K562 (cell line): Measurements from ENCODE around the gene DHRS13. TPM values are rescaled to one million over a fixed set of nuclear protein-coding genes. Genes with fewer than 3 reads are reported as not detected.

Experiments used
- ATAC-seq: fragments of 200-7000 bp; cut with Tn5 transposase; 3 replicates; pipeline ENCODE4 v1.9.1; 2020; ENCODE audit warnings: moderate library complexity
- BruUV-seq: library from RNA; stranded (reverse); fragments of 400-500 nt; replicated peaks from 2 replicates; lab custom pipeline; 2021; lab: Mats Ljungman, UMichigan
- CTCF ChIA-PET: fragments of 300-600 bp; formaldehyde crosslinking; extraction: SDS; loops from one replicate; lab custom pipeline; 2021; ENCODE audit warnings: low intra/inter-chr PET ratio; lab: Yijun Ruan, JAX
- POLR2A ChIA-PET: fragments of 300-600, 350-650 bp; sonication (Branson Sonifier 250); formaldehyde crosslinking; extraction: SDS; loops from one replicate; lab custom pipeline; 2021; ENCODE audit warnings: antibody characterized with exemption, inconsistent platforms; lab: Yijun Ruan, JAX
- DNase-seq, 4 experiments: peaks; one replicate each; pipeline versions ENCODE4 v3.0.0 to v3.0.0-alpha.2; 2011 to 2018; ENCODE audit warnings: low spot score in 3 of 4, mixed read lengths in 3 of 4; ENCODE audit errors: extremely low read depth in 1 of 4
- FAIRE-seq: peaks from 2 replicates; lab custom pipeline; 2011; peaks lifted over from hg19 to GRCh38; lab: Jason Lieb, UNC
- H2AFZ ChIP-seq: 2 replicates; pipeline ENCODE4 v1.6.0; 2011; ENCODE audit warnings: low read depth, low read length, control low read depth, inconsistent platforms
- H3K27ac ChIP-seq: fragments of 200-600 bp; 3 replicates; pipeline ENCODE4 v1.8.0; 2011; ENCODE audit warnings: low read depth, mild to moderate bottlenecking, control low read depth, inconsistent platforms, low read length, moderate library complexity, mixed read lengths; ENCODE audit errors: extremely low read depth
- H3K27me3 ChIP-seq, 2 experiments: fragments of 300-600 bp in 1 of 2; 2 replicates in 1 of 2; 3 replicates in 1 of 2; pipeline versions ENCODE4 v1.6.0 to v1.8.0; 2011; ENCODE audit warnings: inconsistent platforms in 2 of 2, low read length in 2 of 2, mild to moderate bottlenecking in 1 of 2, mixed read lengths in 1 of 2, moderate library complexity in 1 of 2; ENCODE audit not compliant: control insufficient read depth in 2 of 2, insufficient read depth in 2 of 2
- H3K36me3 ChIP-seq: fragments of 300-600 bp; 3 replicates; pipeline ENCODE4 v1.8.0; 2011; ENCODE audit warnings: mild to moderate bottlenecking, low read length, inconsistent platforms; ENCODE audit not compliant: control insufficient read depth, insufficient read depth
- H3K4me1 ChIP-seq, 2 experiments: fragments of 200-600 bp in 1 of 2; replicated peaks in 1 of 2; 2 replicates in 1 of 2; 3 replicates in 1 of 2; pipeline versions ENCODE4 v1.5.1 to v1.8.0; 2011; ENCODE audit warnings: inconsistent platforms in 2 of 2, low read length in 2 of 2, mild to moderate bottlenecking in 1 of 2, mixed read lengths in 1 of 2, moderate library complexity in 1 of 2; ENCODE audit not compliant: control insufficient read depth in 2 of 2, insufficient read depth in 2 of 2
- H3K4me2 ChIP-seq: 2 replicates; pipeline ENCODE4 v1.6.1; 2011; ENCODE audit warnings: low read length, control low read depth, inconsistent platforms, mixed read lengths; ENCODE audit not compliant: insufficient read depth
- H3K4me3 ChIP-seq: fragments of 200-600 bp; sonication (generic), shearing (Covaris generic); 2 replicates; pipeline ENCODE4 v1.5.1; 2016; ENCODE audit warnings: control low read depth, inconsistent platforms
- H3K79me2 ChIP-seq: fragments of 200-600 bp; 3 replicates; pipeline ENCODE4 v1.8.0; 2011; ENCODE audit warnings: low read length, inconsistent platforms; ENCODE audit not compliant: control insufficient read depth, insufficient read depth
- H3K9ac ChIP-seq, 2 experiments: 2 replicates each; pipeline versions ENCODE4 v1.6.0 to v1.6.1; 2011; ENCODE audit warnings: low read depth in 2 of 2, low read length in 2 of 2, control low read depth in 1 of 2, inconsistent platforms in 1 of 2, mild to moderate bottlenecking in 1 of 2, mixed read lengths in 1 of 2; ENCODE audit not compliant: insufficient read depth in 1 of 2
- H3K9me1 ChIP-seq: one replicate; pipeline ENCODE4 v1.6.0; 2011; ENCODE audit warnings: inconsistent platforms, mild to moderate bottlenecking, low read length, moderate library complexity; ENCODE audit not compliant: control insufficient read depth, insufficient read depth
- H3K9me3 ChIP-seq: replicated peaks from 2 replicates; pipeline ENCODE4 v1.5.1; 2011; ENCODE audit warnings: low read depth, low read length, inconsistent platforms; ENCODE audit not compliant: control insufficient read depth, insufficient read depth
- H4K20me1 ChIP-seq: replicated peaks from 2 replicates; pipeline ENCODE4 v1.6.1; 2011; ENCODE audit warnings: low read length, inconsistent platforms, mixed read lengths; ENCODE audit not compliant: control insufficient read depth, insufficient read depth
- ARID2 ChIP-seq: fragments of 450-650 bp; IDR thresholded peaks from 2 replicates; pipeline ENCODE4 v1.6.1; 2017; ENCODE audit warnings: antibody characterized with exemption, mild to moderate bottlenecking
- CTBP1 ChIP-seq: fragments of 450-650 bp; IDR thresholded peaks from 2 replicates; pipeline ENCODE4 v1.6.1; 2016; ENCODE audit warnings: borderline replicate concordance
- CXXC5 ChIP-seq: fragments of 250-450 bp; sonication (Bioruptor Pico); IDR thresholded peaks from 2 replicates; pipeline ENCODE4 v1.8.0; 2022; ENCODE audit warnings: inconsistent platforms, mild to moderate bottlenecking, moderate library complexity
- DLX4 ChIP-seq: fragments of 250-450 bp; sonication (Bioruptor Pico); IDR thresholded peaks from 2 replicates; pipeline ENCODE4 v1.6.1; 2021; ENCODE audit warnings: mild to moderate bottlenecking
- DMBX1 ChIP-seq: fragments of 250-450 bp; sonication (Bioruptor Pico); IDR thresholded peaks from 2 replicates; pipeline ENCODE4 v1.8.0; 2022; ENCODE audit warnings: inconsistent platforms, mild to moderate bottlenecking, moderate library complexity, borderline replicate concordance
- DPF2 ChIP-seq: fragments of 450-650 bp; IDR thresholded peaks from 2 replicates; pipeline ENCODE4 v1.6.1; 2016
- EGR1 ChIP-seq: fragments of 450-650 bp; conservative IDR thresholded peaks from 2 replicates; pipeline ENCODE4 v1.6.1; 2017; ENCODE audit warnings: mild to moderate bottlenecking
- HMG20B ChIP-seq: fragments of 250-450 bp; sonication (Bioruptor Pico); IDR thresholded peaks from 2 replicates; pipeline ENCODE4 v1.5.0; 2021; ENCODE audit warnings: mild to moderate bottlenecking
- LCOR ChIP-seq: sonication (generic); formaldehyde crosslinking; IDR thresholded peaks from 2 replicates; pipeline ENCODE4 v1.8.0; 2022; ENCODE audit warnings: mild to moderate bottlenecking, missing genetic modification reagents
- MAX ChIP-seq: sonication (generic); formaldehyde crosslinking; IDR thresholded peaks from 2 replicates; pipeline ENCODE4 v1.9.0; 2022; ENCODE audit warnings: mild to moderate bottlenecking, missing genetic modification reagents
- NEUROD1 ChIP-seq: fragments of 150-350 bp; IDR thresholded peaks from 2 replicates; pipeline ENCODE4 v1.6.1; 2014; ENCODE audit warnings: borderline replicate concordance, low read length, low read depth; ENCODE audit not compliant: partially characterized antibody
- NR2C1 ChIP-seq, 2 experiments: fragments of 450-650 bp; IDR thresholded peaks; 2 replicates each; pipeline ENCODE4 v1.6.1; 2017; ENCODE audit warnings: mild to moderate bottlenecking in 2 of 2, antibody characterized with exemption in 1 of 2, inconsistent platforms in 1 of 2, missing compliant biosample characterization in 1 of 2, missing genetic modification characterization in 1 of 2
- RBM25 ChIP-seq: fragments of 200-400 bp; formaldehyde crosslinking; IDR thresholded peaks from 2 replicates; pipeline ENCODE4 v1.6.1; 2018; ENCODE audit warnings: low read length, low read depth, moderate library complexity; ENCODE audit not compliant: severe bottlenecking
- SIN3A ChIP-seq, 2 experiments: fragments of 150-350 bp in 1 of 2; IDR thresholded peaks; 2 replicates each; pipeline ENCODE4 v1.6.1; 2011 to 2016; ENCODE audit warnings: borderline replicate concordance in 2 of 2, low read depth in 2 of 2, low read length in 2 of 2, mild to moderate bottlenecking in 2 of 2, moderate library complexity in 2 of 2; ENCODE audit not compliant: control insufficient read depth in 1 of 2
- SIRT6 ChIP-seq: IDR thresholded peaks from one replicate; pipeline ENCODE4 v1.6.1; 2012; ENCODE audit warnings: low read depth, mild to moderate bottlenecking, control low read depth, inconsistent platforms, low read length, moderate library complexity
- SMAD4 ChIP-seq: fragments of 250-450 bp; sonication (Bioruptor Pico); conservative IDR thresholded peaks from 2 replicates; pipeline ENCODE4 v1.8.0; 2021; ENCODE audit warnings: inconsistent platforms, mild to moderate bottlenecking, moderate library complexity
- SMARCA4 ChIP-seq: fragments of 450-650 bp; IDR thresholded peaks from 2 replicates; pipeline ENCODE4 v1.6.1; 2016
- SMARCE1 ChIP-seq: fragments of 450-650 bp; IDR thresholded peaks from 2 replicates; pipeline ENCODE4 v1.7.1; 2016; ENCODE audit warnings: mild to moderate bottlenecking
- ZC3H4 ChIP-seq: sonication (generic); formaldehyde crosslinking; IDR thresholded peaks from 2 replicates; pipeline ENCODE4 v1.9.0; 2021; ENCODE audit warnings: missing genetic modification reagents, borderline replicate concordance
- ZC3H8 ChIP-seq: fragments of 450-650 bp; IDR thresholded peaks from 2 replicates; pipeline ENCODE4 v1.6.1; 2017
- ZNF253 ChIP-seq: fragments of 250-450 bp; sonication (Bioruptor Pico); conservative IDR thresholded peaks from 2 replicates; pipeline ENCODE4 v1.6.1; 2021; ENCODE audit warnings: mild to moderate bottlenecking
- ZNF316 ChIP-seq: fragments of 450-650 bp; IDR thresholded peaks from 2 replicates; pipeline ENCODE4 v1.6.1; 2016
- ZNF354B ChIP-seq: fragments of 250-450 bp; sonication (Bioruptor Pico); IDR thresholded peaks from 2 replicates; pipeline ENCODE4 v1.4.0; 2020
- WGBS: fragments of 100-300 bp; shearing (Covaris generic); methylation state at CpG from one replicate; pipeline ENCODE4 v1.1.6; 2016; ENCODE audit warnings: low coverage, mixed read lengths; ENCODE audit not compliant: insufficient coverage; ENCODE audit errors: missing lambda C conversion rate; 5-methylcytosine and 5-hydroxymethylcytosine counted together
- in situ Hi-C: fragments of 300-500 bp; cut with MboI; formaldehyde crosslinking; loops from 4 replicates; pipeline ENCODE4 v1.15.0; 2018; ENCODE audit warnings: inconsistent platforms, mixed read lengths
- intact Hi-C: fragments of 100-400 bp; cut with micrococcal nuclease; formaldehyde crosslinking; loops from 2 replicates; pipeline ENCODE4 v1.14.2; 2022
- polyA plus RNA-seq, 8 experiments: library from polyadenylated mRNA; depleted of rRNA in 4 of 8; stranded (reverse) in 5 of 8; unstranded in 3 of 8; fragments of >200 nt; fragmentation: Nextera tagmentation in 2 of 8; fragmentation: Illumina TruSeq in 1 of 8; extraction: Ambion mirVana in 2 of 8; extraction: Trizol in 1 of 8; gene quantifications; 2 replicates each; pipeline versions ENCODE4 v1.2.1 to v1.2.3, GENCODE V29; 2011 to 2014; ENCODE audit warnings: inconsistent platforms in 1 of 8, missing spikeins in 1 of 8
- total RNA-seq, 7 experiments: library from RNA; depleted of rRNA in 6 of 7; stranded (reverse); fragments of >200 nt in 6 of 7; fragmentation: Illumina TruSeq in 2 of 7; extraction: Trizol in 2 of 7; gene quantifications; 2 replicates each; pipeline versions ENCODE4 v1.2.1 to v1.2.3, GENCODE V29; 2011 to 2021; ENCODE audit warnings: low replicate concordance in 1 of 7
- TF ChIP-seq, protein P1 (sequence below): conservative IDR thresholded peaks from 2 replicates; pipeline ENCODE4 v1.6.1; 2011; ENCODE audit warnings: low read depth, mild to moderate bottlenecking, low read length; ENCODE audit not compliant: control insufficient read depth

The DHRS13 gene
- total and polyA plus RNA-seq, 9 of the 15 experiments (the other 6 are each of a cell fraction or from before 2014, with no cell fraction given) = 0.32 to 52.3 (median 34.3) TPM; not detected in 1

DNA sequence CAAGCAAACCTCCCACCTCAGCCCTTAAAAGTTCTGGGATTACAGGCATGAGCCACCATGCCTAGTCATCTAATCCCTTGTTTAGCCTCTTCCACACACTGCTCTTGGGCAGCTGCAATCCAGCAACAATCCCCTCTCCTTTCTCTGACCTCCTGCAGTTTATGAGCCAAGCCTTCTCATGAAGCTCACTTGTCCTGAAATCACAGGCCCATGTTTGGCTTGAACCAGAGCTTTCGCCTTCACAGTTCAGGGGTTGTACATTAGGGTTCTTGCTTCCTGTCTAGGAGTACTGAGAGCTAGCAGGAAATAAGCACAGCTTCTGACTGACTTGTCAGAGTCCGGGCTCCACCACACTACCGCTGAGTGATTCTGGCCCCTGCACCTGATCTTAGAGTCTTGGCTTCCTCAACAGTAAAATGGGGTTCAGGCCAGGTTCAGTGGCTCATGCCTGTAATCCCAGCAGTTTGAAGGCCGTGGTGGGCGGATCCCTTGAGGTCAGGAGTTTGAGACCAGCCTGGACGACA, 31.8 kb downstream of the DHRS13 start:
- H4K20me1 ChIP-seq = no peaks in the 10 kb centered on the region
- peak overlapping the region; percentile 98 for H2AFZ ChIP-seq
- no peak for FAIRE-seq
- CTCF ChIA-PET = no interaction called here
- DNase-seq = peak in 1 of 4 experiments; percentile 59
- POLR2A ChIA-PET = interaction anchor here (0.5 to 3.7 kb wide), 14 partner anchors 10 to 219 kb away, joined by 3 to 49 read pairs (median 3); no protein-coding TSS in a partner anchor
- no TSS peak for BruUV-seq
- no peaks in the 10 kb centered on the region for H3K9me1 ChIP-seq
- H3K4me2 ChIP-seq = peak overlapping the region; percentile 17; the same call in 1 of the 2 replicates
- in situ Hi-C loops = no loop called here
- intact Hi-C loops = no loop called here
- H3K27ac ChIP-seq = peak overlapping the region; percentile 74
- H3K4me1 ChIP-seq = peaks cover 61 to 62% of the 10 kb centered on the region in 2 experiments
- no peaks in the 10 kb centered on the region for H3K27me3 ChIP-seq
- peak; percentile 35 for ATAC-seq
- WGBS = 48% methylated on average over 6 of the region's 6 CpGs
- H3K9me3 ChIP-seq = no peaks in the 10 kb centered on the region
- peak overlapping the region; percentile 18 to 57; a peak in 3 of 4 replicates for H3K9ac ChIP-seq
- peaks cover 5% of the 10 kb centered on the region; the same call in 1 of the 3 replicates for H3K79me2 ChIP-seq
- no peak overlapping the region for H3K4me3 ChIP-seq
- no peaks in the 10 kb centered on the region for H3K36me3 ChIP-seq
- TF ChIP-seq ZNF354B (CRISPR knock-in tag) (no peak), CXXC5 (CRISPR knock-in tag) (peak; percentile 43), ZC3H4 (CRISPR knock-in tag) (no peak), ARID2 (no peak), HMG20B (CRISPR knock-in tag) (no peak), ZNF253 (CRISPR knock-in tag) (no peak), SIN3A (IDR thresholded peaks at IDR 0.05; ENCODE audit: borderline replicate concordance in 2 of 2, control insufficient read depth in 1 of 2, low read depth in 2 of 2, low read length in 2 of 2) (no peak), SMAD4 (peak; percentile 56; the same call in 1 of the 2 replicates), NEUROD1 (peak; percentile 18), LCOR (CRISPR knock-in tag) (no peak), SIRT6 (no peak), ZC3H8 (no peak), NR2C1 (IDR thresholded peaks at IDR 0.05) (0 out of 2 replicates have a peak, but pooled peaks have one; percentile 22), NR2C1 (tag; IDR thresholded peaks at IDR 0.05) (no peak), DMBX1 (CRISPR knock-in tag) (no peak), DLX4 (no peak), SMARCA4 (peak; percentile 35; the same call in 1 of the 2 replicates), SMARCE1 (0 out of 2 replicates have a peak, but pooled peaks have one; percentile 20), RBM25 (no peak), CTBP1 (no peak), EGR1 (peak; percentile 27; the same call in 1 of the 2 replicates), DPF2 (peak; percentile 34), ZNF316 (peak; percentile 54), MAX (peak; percentile 19; the same call in 1 of the 2 replicates)
- TF ChIP-seq, protein P1, sequence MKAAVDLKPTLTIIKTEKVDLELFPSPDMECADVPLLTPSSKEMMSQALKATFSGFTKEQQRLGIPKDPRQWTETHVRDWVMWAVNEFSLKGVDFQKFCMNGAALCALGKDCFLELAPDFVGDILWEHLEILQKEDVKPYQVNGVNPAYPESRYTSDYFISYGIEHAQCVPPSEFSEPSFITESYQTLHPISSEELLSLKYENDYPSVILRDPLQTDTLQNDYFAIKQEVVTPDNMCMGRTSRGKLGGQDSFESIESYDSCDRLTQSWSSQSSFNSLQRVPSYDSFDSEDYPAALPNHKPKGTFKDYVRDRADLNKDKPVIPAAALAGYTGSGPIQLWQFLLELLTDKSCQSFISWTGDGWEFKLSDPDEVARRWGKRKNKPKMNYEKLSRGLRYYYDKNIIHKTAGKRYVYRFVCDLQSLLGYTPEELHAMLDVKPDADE = no peak
